ENCODE results near the gene EIF2AK3. TPM values are rescaled to one million over a fixed set of nuclear protein-coding genes. Genes with fewer than 3 reads are reported as not detected.

Gene EIF2AK3
- total and polyA plus RNA-seq, 10 of the 15 experiments (the other 5 are each of a cell fraction or from before 2014, with no cell fraction given) = 5.0 to 44.7 (median 22.4) TPM

DNA sequence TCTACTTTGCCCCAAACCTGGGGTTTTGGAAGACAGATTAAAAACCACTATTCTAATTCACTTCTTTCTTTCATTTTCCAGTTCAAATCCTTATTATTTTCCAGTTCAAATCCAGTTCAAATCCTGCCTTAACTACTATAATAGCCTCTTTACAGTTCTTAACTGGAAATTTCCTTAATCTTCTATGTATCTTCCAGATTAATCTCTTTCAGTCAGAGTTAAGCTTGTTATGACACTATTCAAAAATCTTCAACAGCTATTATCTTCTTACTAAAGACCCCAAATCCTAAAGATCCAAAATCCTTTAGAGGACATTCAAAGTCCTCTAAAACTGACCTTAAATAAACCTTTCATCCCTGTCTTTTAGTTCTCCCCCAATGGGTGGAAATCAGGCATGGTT is 30.1 kb downstream of the EIF2AK3 start:
- Histone ChIP-seq H4K20me1 (ENCODE audit: control insufficient read depth, insufficient read depth) (no peaks in the 10 kb centered on the region), H2AFZ (ENCODE audit: control insufficient read depth, low read depth, low read length) (no peak overlapping the region), H3K79me2 (ENCODE audit: control insufficient read depth, insufficient read depth, low read length) (peaks cover 38% of the 10 kb centered on the region), H3K4me2 (ENCODE audit: control insufficient read depth, insufficient read depth) (no peak overlapping the region), H3K27me3 (replicated peaks in 1 of 2; ENCODE audit: control insufficient read depth in 2 of 2, insufficient read depth in 2 of 2, low read length in 1 of 2) (no peaks in the 10 kb centered on the region), H3K36me3 (ENCODE audit: control insufficient read depth in 2 of 2, insufficient read depth in 2 of 2, low read length in 1 of 2) (peaks cover 0 to 19% of the 10 kb centered on the region in 2 experiments; a peak in 2 of 4 replicates), H3K4me1 (ENCODE audit: control insufficient read depth, insufficient read depth, low read length) (peaks cover 15% of the 10 kb centered on the region; the same call in 1 of the 2 replicates), H3K9ac (ENCODE audit: control insufficient read depth, insufficient read depth, low read length) (no peak overlapping the region), H3K9me3 (replicated peaks; ENCODE audit: control insufficient read depth, insufficient read depth, low read length) (no peaks in the 10 kb centered on the region), H3K4me3 (no peak overlapping the region), H3K27ac (ENCODE audit: control insufficient read depth, insufficient read depth) (no peak overlapping the region)
- CTCF ChIA-PET = interaction anchor here (11.0 kb wide), 1 partner anchor 71 kb away, joined by 399 read pairs; no protein-coding TSS in a partner anchor
- FAIRE-seq (no peak), DNase-seq (ENCODE audit: low read depth, low spot score) (no peak), ATAC-seq (no peak)
- intact Hi-C loops (cut with micrococcal nuclease; ENCODE audit: unreplicated experiment) (no loop called here), in situ Hi-C loops (cut with MboI) (no loop called here)
- SMC1A ChIA-PET (ENCODE audit: uncharacterized antibody, unreplicated experiment) = interaction anchor here (1.0 to 12.7 kb wide), 4 partner anchors 9 to 73 kb away, joined by 3 to 270 read pairs (median 20); no protein-coding TSS in a partner anchor
- RAD21 ChIA-PET (ENCODE audit: unreplicated experiment) = interaction anchor here (1.0 kb wide), 1 partner anchor 72 kb away, joined by 4 read pairs; no protein-coding TSS in a partner anchor
- TF ChIP-seq RB1 (IDR thresholded peaks at IDR 0.05; ENCODE audit: borderline replicate concordance) = no peak
- no peak for TF ChIP-seq EED (IDR thresholded peaks at IDR 0.05; ENCODE audit: low read depth)
- TF ChIP-seq TCF12 (IDR thresholded peaks at IDR 0.05; ENCODE audit: low read depth, low read length) = no peak
- TF ChIP-seq NR2F1 (conservative IDR thresholded peaks at IDR 0.05) = no peak
- TF ChIP-seq EP300 (IDR thresholded peaks at IDR 0.05; ENCODE audit: borderline replicate concordance in 1 of 2, control insufficient read depth in 1 of 2, low read depth in 2 of 2, low read length in 2 of 2) = no peak
- no peak for TF ChIP-seq MEF2A (IDR thresholded peaks at IDR 0.05; ENCODE audit: insufficient read depth, low read depth, low read length)
- TF ChIP-seq CBX5 (IDR thresholded peaks at IDR 0.05; ENCODE audit: low read depth) = no peak
- no peak for TF ChIP-seq TARDBP (IDR thresholded peaks at IDR 0.05; ENCODE audit: borderline replicate concordance)
- TF ChIP-seq, protein P1, sequence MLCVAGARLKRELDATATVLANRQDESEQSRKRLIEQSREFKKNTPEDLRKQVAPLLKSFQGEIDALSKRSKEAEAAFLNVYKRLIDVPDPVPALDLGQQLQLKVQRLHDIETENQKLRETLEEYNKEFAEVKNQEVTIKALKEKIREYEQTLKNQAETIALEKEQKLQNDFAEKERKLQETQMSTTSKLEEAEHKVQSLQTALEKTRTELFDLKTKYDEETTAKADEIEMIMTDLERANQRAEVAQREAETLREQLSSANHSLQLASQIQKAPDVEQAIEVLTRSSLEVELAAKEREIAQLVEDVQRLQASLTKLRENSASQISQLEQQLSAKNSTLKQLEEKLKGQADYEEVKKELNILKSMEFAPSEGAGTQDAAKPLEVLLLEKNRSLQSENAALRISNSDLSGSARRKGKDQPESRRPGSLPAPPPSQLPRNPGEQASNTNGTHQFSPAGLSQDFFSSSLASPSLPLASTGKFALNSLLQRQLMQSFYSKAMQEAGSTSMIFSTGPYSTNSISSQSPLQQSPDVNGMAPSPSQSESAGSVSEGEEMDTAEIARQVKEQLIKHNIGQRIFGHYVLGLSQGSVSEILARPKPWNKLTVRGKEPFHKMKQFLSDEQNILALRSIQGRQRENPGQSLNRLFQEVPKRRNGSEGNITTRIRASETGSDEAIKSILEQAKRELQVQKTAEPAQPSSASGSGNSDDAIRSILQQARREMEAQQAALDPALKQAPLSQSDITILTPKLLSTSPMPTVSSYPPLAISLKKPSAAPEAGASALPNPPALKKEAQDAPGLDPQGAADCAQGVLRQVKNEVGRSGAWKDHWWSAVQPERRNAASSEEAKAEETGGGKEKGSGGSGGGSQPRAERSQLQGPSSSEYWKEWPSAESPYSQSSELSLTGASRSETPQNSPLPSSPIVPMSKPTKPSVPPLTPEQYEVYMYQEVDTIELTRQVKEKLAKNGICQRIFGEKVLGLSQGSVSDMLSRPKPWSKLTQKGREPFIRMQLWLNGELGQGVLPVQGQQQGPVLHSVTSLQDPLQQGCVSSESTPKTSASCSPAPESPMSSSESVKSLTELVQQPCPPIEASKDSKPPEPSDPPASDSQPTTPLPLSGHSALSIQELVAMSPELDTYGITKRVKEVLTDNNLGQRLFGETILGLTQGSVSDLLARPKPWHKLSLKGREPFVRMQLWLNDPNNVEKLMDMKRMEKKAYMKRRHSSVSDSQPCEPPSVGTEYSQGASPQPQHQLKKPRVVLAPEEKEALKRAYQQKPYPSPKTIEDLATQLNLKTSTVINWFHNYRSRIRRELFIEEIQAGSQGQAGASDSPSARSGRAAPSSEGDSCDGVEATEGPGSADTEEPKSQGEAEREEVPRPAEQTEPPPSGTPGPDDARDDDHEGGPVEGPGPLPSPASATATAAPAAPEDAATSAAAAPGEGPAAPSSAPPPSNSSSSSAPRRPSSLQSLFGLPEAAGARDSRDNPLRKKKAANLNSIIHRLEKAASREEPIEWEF (IDR thresholded peaks at IDR 0.05; ENCODE audit: insufficient replicate concordance, low read depth, low read length) = no peak
- BruUV-seq (replicated peaks) = no TSS peak
- POLR2A ChIA-PET = interaction anchor here (0.7 to 1.2 kb wide), 2 partner anchors 10 to 22 kb away, joined by 3 to 4 read pairs; no protein-coding TSS in a partner anchor
